ENCODE measurements around the gene KIRREL3.

Gene KIRREL3

DNA sequence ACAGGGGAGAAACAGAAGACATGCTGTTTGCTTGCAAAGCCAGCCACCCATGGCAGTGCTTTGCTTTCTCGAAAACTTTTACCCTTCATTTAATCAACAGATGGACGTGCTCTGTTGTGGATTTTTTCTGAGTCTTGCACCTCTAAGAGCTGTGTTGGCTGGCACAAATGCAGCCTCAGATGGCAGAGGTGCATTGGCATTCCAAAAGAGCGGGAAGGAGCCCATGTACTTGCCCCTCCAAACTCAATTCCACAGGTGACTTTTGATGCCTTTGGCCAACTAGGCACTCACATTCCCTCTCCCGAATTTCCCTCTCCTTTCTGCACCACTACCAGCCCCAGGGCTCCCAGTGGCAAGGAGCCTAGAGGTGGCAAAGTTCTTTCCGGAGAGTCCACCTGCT lies 1.2 kb downstream of the KIRREL3 start:
- DNase-seq (ENCODE audit: insufficient read length, low spot score) (no peak), FAIRE-seq (no peak)

DNA sequence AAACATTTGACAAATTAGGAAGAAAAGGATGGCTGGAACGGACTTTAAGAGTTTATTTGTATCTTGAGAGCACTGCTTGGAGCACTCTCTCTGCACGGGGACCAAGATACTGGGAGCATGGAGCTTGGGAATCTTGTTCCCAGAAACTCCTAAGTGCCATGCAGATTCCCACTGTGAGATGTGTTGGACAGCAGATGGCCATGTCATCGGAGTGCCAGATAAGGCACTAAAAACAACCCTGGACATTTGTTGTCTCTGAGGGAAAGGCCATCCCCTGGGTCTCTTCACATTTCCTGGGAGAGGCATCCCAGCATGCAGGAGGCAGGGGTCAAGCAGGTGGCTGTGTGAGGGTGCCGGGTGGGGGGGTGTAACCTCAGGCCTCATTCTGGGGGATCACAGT lies 2.9 kb downstream of the KIRREL3 start:
- no peak for DNase-seq (ENCODE audit: insufficient read length, low spot score)
- no peak for FAIRE-seq

DNA sequence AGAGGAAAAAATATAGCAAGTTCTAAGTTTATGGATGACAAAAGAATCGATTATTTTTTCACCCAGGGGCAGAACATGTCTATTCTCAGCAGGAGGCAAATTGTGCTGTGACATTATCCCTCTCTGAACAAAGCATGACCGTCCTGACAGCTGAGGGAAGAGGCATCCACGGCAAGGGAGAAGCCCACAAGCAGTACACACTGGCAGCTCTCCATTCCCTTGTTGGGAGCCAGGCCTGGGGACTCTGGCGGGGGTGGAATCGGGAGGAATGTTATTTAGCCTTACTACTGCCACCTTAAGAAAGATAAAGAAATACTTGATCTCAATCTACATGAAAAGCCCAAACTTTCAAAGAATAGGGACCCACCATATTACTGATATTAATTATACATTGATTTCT lies 3.4 kb downstream of the KIRREL3 start:
- DNase-seq (ENCODE audit: insufficient read length, low spot score): no peak

DNA sequence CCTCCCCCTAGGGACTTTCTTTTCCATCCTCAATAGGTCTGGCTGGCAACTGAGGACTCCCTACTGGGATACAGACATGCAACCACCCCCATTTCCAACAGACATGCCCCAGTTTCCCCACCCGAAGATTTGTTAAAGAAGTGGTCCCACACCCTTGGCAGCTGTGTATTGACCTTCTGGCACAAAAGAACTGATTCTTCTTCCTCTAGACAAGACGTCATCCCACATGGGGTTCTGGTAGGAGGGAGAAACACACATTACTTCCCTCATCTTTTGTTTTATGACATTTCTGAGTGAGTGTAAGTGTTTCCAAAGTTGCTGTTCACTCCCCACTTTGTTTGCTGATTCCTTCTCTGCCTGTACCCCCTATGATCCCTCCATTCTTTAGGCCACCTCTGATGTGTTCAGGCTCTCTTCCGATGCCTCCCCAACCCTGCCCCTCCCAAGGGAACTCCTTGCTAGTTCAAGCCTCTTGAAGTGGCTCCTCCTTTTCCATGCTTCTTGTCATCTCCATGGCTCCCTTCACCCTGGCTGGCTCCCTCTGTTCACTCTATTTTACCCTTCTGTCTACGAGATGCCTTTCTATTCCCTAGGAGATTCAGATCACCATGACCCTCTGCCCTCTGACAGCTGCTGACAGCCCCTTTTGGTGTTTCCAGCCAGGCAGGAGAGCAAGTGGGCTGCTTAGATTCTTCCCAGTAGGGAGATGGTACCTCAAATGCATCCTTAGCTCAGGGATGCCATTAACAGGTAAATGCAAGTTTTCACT lies 4.3 kb downstream of the KIRREL3 start:
- DNase-seq (ENCODE audit: insufficient read length, low spot score) (no peak), FAIRE-seq (no peak)

More for the DNA sequence above, 3.4 kb downstream of the KIRREL3 start:
- FAIRE-seq: no peak

DNA sequence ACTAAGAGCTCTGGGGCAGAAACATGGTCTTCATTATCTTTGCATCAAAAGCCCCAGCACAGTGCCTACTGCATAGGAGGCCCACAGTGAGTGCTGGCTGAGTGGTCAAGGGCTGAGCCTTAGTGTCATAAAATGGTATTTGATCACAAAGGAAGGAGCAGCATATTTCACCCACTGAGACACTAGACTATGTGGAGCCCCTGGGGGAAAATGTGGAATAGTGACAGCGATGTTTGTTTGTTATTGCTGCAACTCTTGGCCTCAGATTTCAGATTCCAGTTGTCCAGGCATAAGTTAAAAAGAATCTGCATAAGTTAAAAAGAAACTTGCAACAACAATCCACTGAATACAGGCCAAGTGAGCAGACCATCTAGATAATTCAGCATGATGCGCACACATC lies 7.0 kb downstream of the KIRREL3 start:
- FAIRE-seq (no peak), DNase-seq (ENCODE audit: insufficient read length, low spot score) (no peak)

DNA sequence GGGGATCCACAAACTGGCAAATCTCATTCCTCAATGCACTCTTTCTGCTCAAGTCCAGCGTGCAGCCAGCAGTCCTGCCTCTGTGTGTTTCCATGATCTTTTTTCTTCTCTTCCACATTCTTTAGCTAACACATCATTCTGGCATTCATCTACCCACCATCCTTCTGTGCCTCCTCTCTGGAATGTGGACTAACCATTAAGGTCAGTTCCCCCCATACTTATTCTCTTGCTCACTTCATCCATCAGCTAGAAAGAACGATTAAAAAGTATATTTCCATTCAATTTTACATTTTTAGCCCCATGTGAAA lies 7.8 kb downstream of the KIRREL3 start:
- FAIRE-seq (no peak), DNase-seq (ENCODE audit: insufficient read length, low spot score) (peak; percentile 23)

DNA sequence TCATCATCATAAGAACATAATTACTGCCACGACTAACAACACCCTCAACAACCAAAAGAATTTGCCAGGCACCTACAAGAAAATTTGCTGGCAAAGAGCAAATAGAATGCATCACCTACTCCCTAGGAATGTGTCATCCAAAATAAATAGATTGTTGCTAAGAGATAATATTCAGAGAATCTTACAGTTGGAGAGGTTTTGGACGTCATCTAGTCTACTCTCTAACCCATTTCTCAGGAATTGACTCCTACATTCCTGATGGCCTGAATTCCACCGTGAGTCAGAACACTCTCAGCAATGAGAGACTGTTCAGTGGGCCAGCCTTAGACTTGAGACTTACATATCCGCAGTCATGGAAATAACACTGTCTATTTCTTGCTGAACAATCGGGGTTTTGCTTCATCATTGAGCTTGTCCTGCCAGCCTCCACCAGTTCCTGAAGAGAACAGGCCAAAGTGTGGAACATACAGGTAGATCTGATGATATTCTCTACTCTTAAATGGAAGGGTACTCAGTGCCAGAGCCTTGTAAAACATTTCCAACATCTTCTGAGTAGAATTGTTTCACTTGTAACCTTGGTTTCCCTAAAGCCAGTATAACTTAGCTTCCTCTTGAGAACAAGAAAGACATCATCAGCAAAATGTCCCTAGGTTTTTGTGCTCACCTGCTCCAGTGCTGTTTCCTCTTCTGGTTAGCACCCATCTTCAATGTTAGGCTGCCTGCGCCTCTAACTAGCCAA lies 8.3 kb downstream of the KIRREL3 start:
- FAIRE-seq (peak; percentile 51), DNase-seq (ENCODE audit: insufficient read length, low spot score) (peak; percentile 44)

DNA sequence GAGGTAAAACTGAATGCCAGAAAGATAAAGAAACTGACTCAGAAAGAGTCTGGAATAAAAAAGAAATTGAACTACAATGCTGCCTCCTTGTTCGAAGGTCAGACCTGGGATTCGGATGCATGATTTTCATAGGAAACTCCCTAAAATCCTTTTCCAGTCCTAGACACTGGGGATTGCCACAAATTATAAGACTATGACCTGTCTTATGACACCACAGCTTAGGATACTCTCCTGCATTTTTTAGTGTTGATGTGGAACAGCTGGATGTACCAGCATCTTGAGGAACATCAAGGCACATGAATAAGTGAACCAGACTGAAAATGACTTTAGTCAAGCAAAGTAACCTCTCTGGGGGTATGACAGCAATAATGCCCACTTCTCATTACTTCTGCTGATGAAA lies 9.0 kb downstream of the KIRREL3 start:
- FAIRE-seq (no peak), DNase-seq (ENCODE audit: insufficient read length, low spot score) (no peak)

DNA sequence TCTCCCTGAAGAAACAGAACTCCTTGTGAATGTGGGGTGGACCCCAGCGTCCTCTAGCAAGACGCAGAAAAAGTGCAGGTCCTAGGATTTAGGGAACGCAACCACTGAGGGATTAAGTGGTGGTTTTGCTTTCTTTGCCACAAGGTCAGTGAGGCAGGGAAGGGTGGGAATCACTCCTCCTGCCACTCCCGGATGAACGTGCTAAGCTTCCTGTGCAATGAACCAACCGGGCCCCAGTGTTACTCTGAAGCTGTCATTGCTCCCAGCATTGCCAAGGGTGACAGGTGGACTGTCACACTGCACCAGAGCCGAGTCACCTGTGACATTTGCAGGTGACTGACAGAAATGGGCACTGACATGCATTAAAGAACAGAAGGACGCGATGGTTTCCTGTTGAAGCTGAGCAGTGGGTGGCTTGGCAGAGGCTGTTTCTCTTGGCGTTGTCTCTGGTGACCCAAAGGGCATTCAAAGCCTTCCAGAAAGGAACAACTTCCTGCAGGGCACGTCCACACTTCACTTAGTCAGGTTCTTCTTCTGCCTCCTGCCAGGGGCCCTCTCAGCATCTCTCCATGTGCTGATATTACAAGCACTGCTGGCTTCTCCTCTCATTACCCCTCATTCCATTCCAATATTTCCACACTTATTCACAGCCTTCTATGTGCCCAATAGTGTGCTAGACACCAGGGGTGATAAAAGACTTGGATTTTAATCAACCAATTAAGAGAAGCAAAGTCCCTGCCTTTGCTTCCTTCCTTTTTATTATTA lies 9.7 kb downstream of the KIRREL3 start:
- FAIRE-seq (no peak), DNase-seq (ENCODE audit: insufficient read length, low spot score) (no peak)

DNA sequence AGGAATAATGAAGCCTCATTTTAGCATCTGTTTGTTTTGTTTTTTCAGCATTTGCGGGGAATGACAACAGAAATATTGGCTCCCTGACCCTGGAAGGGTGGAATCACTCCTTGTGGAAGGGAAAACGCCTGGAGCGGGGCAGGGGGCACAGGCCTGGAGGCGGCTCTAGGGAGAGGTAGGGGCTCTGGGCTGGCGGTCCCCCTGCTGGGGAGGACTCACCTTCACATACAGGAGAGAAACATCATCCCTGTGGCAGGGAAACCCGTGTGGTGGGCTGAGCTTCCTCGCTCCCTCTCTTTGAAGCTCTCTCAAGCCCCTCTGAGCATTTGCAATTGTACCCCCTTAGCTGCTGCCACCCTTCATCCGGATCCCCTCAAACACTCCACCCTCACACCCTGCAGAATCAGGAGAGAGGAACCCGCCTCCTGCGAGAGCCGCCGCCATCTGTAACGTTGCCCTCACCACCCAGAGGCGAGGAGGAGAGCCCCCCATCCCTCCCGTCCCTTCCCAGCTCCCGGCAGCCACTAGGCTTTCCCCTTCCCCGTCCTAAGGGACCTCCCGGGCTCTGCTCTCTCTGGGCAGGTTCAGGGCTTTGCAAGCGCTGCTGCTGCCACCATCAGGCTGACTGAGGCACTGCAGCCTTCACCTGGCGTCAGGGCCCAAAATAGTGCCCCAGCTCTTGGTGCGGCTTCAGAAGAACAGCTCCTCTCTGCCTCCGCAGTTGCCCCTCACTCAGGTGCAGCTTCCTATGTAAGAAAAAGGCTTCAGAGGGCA lies 10.4 kb downstream of the KIRREL3 start:
- DNase-seq (ENCODE audit: insufficient read length, low spot score) (peak; percentile 63), FAIRE-seq (no peak)

DNA sequence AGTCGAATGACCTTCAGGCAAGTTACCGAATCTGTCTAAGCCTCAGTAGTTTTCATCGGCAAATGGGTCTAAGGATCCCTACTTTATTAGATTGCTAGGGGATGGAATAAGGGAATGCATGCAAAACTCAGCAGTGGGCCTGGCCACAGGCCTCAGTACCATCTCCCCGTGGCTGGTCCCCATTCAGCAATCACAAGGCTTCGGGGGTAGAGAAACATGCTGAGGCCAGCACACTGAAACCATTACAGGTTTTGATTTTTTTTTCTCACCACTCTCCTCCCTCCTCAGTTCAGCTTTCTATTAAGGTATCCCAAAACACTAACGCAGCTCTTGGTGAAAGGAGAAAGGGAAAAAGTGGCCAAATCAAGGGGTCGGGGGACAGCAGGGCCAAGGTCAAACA lies 11.9 kb downstream of the KIRREL3 start:
- DNase-seq (ENCODE audit: insufficient read length, low spot score) (no peak), FAIRE-seq (no peak)

DNA sequence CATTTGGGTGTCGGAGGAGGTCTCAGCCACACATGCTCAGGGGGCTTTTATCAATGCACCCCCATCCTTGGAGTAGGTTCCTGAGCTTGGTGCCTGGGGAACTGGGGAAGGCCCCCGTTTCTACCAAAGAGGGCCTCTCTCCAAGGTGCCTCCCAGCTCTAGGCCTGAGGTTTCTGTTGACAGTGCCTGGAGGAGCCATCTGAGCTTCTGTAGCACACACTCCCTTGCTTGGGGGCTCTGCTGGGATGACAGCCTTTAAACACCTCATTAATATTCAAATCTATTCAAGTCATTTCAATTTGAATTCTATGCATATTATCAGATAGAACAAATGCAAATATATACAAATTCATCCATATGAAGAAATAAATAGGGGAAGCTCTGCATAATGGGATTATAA lies 18.9 kb downstream of the KIRREL3 start:
- DNase-seq (ENCODE audit: insufficient read length, low spot score) (no peak), FAIRE-seq (no peak)

DNA sequence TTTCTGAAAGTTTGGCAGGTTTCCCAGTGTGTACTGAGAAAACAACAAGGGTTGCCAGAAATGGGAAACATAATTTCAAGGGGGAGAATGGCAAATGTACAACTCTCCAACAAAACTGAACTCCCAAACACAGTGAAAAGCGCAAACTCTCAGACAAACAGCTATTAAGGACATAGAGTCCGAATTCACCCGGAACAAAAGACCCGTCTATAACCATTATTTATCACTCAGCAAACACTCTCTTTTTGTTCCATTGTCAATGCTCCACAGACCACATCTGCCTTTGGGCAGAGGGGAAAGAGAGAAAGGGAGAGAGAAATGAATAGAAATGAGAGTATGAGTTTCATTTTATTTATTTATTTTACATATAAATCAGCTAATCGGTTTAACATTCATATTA lies 21.7 kb downstream of the KIRREL3 start:
- no peak for FAIRE-seq
- DNase-seq (ENCODE audit: insufficient read length, low spot score): no peak

DNA sequence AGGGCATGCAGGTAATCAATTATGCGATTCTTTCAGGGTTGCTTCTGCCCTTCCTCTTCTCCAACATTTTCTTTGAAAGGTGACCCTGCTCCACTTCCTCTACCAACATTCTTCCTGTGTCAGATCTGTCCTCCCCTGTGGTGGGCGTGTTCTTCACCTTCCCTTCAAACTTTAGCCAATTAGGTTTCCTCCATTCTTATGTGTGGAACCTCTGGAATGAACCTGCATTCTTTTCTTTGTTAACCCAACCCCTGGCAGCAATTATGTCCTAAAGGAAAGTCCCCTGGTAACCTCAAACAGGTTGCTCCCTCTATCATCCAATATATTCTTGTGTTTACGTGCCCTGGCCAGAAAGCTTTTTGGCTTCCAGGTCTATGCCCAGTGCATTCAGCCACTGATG lies 22.4 kb downstream of the KIRREL3 start:
- FAIRE-seq (no peak), DNase-seq (ENCODE audit: insufficient read length, low spot score) (no peak)

DNA sequence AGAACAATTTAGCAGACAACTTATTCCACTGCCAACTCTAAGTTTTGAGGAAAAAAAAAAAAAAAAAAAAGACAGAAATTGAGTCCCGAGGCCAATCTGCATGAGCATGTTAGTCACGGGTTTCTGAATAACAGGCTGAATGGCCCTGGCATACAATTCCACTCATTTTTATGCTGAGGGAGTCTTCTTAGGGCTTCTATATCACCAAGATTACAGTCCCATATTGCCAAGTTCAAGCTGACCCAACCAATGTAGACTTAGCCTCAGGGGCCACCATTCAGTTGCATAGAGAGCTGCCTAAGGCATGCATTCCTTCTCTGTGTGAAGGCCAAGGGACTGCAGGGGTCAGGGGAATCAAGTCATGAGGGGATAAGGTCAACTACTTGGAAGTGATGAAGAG lies 27.5 kb downstream of the KIRREL3 start:
- DNase-seq (ENCODE audit: insufficient read length, low spot score): no peak

DNA sequence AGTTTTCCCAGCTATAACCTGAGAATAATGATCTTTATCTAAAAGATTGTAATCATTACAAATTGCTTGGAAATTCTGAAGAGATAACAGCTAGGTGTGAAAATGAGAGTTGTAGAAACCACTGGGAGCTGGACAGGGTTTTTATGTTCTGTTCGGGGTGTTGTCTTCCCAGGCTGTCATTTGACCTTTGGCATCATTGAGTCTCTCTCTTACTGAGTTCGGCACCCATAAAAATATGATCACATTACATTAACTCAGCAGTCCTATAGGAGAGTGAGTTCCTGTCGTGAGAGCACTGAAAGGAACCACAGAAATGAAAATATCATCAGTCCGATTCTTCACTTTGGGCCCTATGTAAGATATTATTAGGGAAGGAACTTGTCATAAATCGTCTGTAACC lies 29.3 kb downstream of the KIRREL3 start:
- DNase-seq (ENCODE audit: insufficient read length, low spot score): no peak
- no peak for FAIRE-seq

More for the DNA sequence above, 27.5 kb downstream of the KIRREL3 start:
- no peak for FAIRE-seq

DNA sequence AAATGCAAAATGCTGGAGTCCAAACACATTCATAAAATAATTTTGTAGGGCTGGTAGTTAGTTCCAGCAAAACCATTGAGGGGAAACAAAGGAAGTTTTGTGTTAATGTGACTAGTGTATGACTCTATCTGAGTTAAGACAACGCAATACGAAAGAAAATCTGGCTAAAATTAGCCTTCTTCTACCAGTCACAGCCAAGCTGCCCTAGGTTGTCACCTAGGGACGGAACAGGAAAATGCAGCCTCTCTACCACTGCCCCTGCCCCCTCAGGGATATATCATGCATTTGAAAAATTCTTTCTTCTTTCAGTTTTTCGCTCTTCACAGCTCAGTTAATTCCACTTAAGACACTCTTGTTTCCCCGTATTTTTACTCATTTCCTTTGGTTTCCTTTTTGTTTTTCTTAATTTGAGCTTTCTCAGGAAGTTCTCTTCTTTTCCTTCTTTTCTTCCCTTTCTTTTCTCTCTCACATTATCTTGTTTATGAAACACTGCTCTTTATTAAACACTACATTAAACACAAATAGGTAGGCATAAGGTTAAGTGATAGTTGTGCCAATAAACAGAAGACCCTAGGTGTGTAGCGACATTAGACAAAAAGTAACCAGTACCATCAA lies 30.6 kb downstream of the KIRREL3 start:
- no peak for FAIRE-seq

DNA sequence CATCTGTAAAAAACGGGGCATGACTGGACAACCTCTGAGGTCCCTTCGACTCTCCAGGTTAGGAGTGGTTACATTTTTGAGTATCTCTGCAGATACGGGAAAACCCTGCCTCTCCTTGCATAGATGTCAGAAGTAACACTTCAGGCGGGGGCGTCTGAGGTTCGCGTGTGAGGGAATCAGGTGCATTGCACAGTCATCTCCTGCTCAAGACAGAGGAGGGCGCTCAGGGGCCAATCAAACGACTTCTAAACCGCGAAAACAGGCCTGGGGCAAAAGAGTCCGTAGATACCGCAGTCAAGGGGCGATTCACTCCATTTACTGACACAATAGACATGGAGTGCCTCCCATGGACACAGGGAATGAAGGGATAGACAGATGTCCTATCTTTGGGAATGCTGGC lies 31.7 kb downstream of the KIRREL3 start:
- FAIRE-seq (no peak), DNase-seq (ENCODE audit: insufficient read length, low spot score) (no peak)

More for the DNA sequence above, 30.6 kb downstream of the KIRREL3 start:
- DNase-seq (ENCODE audit: insufficient read length, low spot score): peak; percentile 17

DNA sequence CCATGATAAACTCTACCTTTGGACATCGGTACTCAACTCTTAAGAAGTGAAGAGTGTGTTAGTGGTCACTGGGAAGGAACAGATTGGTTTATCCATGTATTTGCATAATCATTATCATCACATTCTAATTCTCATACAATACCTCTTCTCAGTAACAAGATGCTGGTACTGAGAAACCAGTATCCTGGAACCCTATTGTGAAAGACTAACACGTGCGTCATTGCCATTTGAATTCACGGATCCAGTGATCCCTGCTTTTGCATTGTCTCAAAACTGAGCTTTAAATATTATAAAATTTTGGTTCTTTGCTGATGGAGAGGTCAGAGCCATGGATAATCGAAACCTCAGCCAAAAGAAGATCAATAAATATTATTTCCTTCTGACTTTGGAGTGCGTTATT lies 35.2 kb downstream of the KIRREL3 start:
- FAIRE-seq: no peak
- no peak for DNase-seq (ENCODE audit: insufficient read length, low spot score)

DNA sequence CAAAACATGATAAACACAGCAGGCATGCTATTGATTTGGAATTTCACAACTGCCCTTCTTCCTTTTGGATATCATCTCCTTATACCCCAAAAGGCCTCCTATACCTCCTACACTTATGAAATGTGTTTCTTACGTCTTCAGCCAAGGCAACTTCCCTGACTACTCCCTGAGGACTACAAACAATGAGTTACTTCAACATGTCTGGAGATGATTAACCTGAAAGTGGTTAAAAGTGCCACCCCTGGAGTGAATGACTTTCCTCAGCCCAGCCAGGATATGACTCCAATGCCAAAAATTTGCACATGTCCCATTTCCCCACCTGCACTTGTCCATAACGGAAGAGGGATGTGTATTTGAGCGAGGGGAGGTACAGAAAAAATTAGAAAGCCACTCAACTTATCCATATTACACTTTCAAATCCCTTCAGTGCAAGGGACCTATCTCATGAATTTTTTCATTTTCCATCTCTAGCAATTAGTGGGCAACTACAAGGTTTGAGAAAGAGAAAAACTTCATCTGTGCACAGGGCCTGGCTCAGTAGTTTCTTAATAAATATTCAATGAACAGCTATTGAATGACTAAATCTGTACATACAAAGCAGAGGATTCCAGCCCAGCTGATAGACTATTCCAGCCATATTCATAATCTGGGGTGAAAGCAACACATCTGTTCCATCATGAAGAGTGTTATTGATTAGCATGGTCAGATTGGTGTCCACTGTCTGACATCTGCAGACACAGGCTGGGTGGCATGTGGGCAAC lies 36.8 kb downstream of the KIRREL3 start:
- FAIRE-seq: no peak
- DNase-seq (ENCODE audit: insufficient read length, low spot score): no peak

All from HTR-8/SVneo (cell line).